Spinal cord (tissue), 10 donors: ENCODE measurements around the gene TEK. TPM values are rescaled to one million over a fixed set of nuclear protein-coding genes. Genes with fewer than 3 reads are reported as not detected.

ENCODE experiments used
- DNase-seq, 6 donors: peaks; one replicate each; pipeline versions ENCODE4 v3.0.0 to v3.0.0-alpha.2; 2013 to 2015; ENCODE audit warnings: low spot score in 6 of 6, low read depth in 4 of 6
- H3K27ac ChIP-seq: one replicate; pipeline ENCODE4 v1.5.1; 2013; ENCODE audit warnings: low read depth, low read length, control low read depth
- H3K27me3 ChIP-seq: one replicate; pipeline ENCODE4 v1.6.1; 2013; ENCODE audit warnings: low read length; ENCODE audit not compliant: control insufficient read depth, insufficient read depth
- H3K36me3 ChIP-seq: one replicate; pipeline ENCODE4 v1.6.1; 2013; ENCODE audit warnings: low read length; ENCODE audit not compliant: control insufficient read depth, insufficient read depth
- H3K4me1 ChIP-seq: one replicate; pipeline ENCODE4 v1.6.1; 2013; ENCODE audit warnings: low read length; ENCODE audit not compliant: control insufficient read depth, insufficient read depth
- H3K4me3 ChIP-seq: one replicate; pipeline ENCODE4 v1.5.1; 2013; ENCODE audit warnings: low read depth, low read length, control low read depth
- H3K9me3 ChIP-seq: one replicate; pipeline ENCODE4 v1.6.1; 2013; ENCODE audit warnings: low read length; ENCODE audit not compliant: control insufficient read depth, insufficient read depth
- WGBS: methylation state at CpG from one replicate; pipeline ENCODE4 v1.1.5; 2013; ENCODE audit warnings: missing lambda C conversion rate; ENCODE audit not compliant: insufficient coverage; 5-methylcytosine and 5-hydroxymethylcytosine counted together
- polyA plus RNA-seq, 2 donors: library from polyadenylated mRNA; unstranded; fragments of 120-200 nt; gene quantifications; one replicate each; pipeline ENCODE4 v1.2.1, GENCODE V29; 2013; ENCODE audit not compliant: insufficient read length in 2 of 2
- small RNA-seq: library from RNA; depleted of rRNA; stranded (forward); fragments of <200 nt; gene quantifications from one replicate; pipeline ENCODE3, GENCODE V24; 2014; ENCODE audit warnings: low replicate concordance
- total RNA-seq, 2 donors: library from RNA; depleted of rRNA in 1 of 2; stranded (reverse); fragments of 120-200 nt in 1 of 2; fragments of >200 nt in 1 of 2; gene quantifications; one replicate each; pipeline versions ENCODE4 v1.2.3 to v1.2.4, GENCODE V29; 2013 to 2014
- donor health status: healthy.

TEK gene
- total and polyA plus RNA-seq, 4 donors, result 12.0 to 39.0 (median 14.6) TPM

- H3K4me3 ChIP-seq, result no peak overlapping the region
- H3K27me3 ChIP-seq, result no peaks in the 10 kb centered on the region
- WGBS, result 100% methylated on average over 1 of the region's 1 CpG
- no peak for DNase-seq
- H3K36me3 ChIP-seq, result no peaks in the 10 kb centered on the region
- H3K27ac ChIP-seq, result no peak overlapping the region
- H3K4me1 ChIP-seq, result no peaks in the 10 kb centered on the region
- H3K9me3 ChIP-seq, result no peaks in the 10 kb centered on the region
Measured at GRCh38 chr9:27278374-27278773, 169.3 kb downstream of the TEK start.

- 67% methylated on average over 2 of the region's 3 CpGs for WGBS
Measured at GRCh38 chr9:27279611-27280010, 170.6 kb downstream of the TEK start.

More at GRCh38 chr9:27279611-27280010, 170.6 kb downstream of the TEK start:
- Histone ChIP-seq H3K27me3 (no peaks in the 10 kb centered on the region), H3K27ac (no peak overlapping the region), H3K4me1 (no peaks in the 10 kb centered on the region), H3K4me3 (no peak overlapping the region), H3K36me3 (no peaks in the 10 kb centered on the region), H3K9me3 (no peaks in the 10 kb centered on the region)
- no peak for DNase-seq

Small RNA genes within 50 kb of the gene (small RNA-seq; reads per million reads assigned to genes)
- gene AL355433.1, result not detected
- not detected for gene RNA5SP280

Other genes with a start within 250 kb of the TEK start
- gene CAAP1, start 216.4 kb upstream of the TEK start, total RNA-seq, result 10 to 100 TPM; 28.3 to 33.7 TPM
- 10 to 100 TPM; 21.1 to 22.3 TPM for gene CAAP1, start 216.4 kb upstream of the TEK start, polyA plus RNA-seq
- gene PLAA, start 162.0 kb upstream of the TEK start, total RNA-seq, result 10 to 100 TPM; 19.2 to 36.9 TPM
- gene PLAA, start 162.0 kb upstream of the TEK start, polyA plus RNA-seq, result 10 to 100 TPM; 34.5 to 37.0 TPM
- 10 to 100 TPM; 26.4 to 32.6 TPM for gene IFT74, start 152.8 kb upstream of the TEK start, total RNA-seq
- 10 to 100 TPM; 13.8 to 13.9 TPM for gene IFT74, start 152.8 kb upstream of the TEK start, polyA plus RNA-seq
- gene LRRC19, start 103.6 kb upstream of the TEK start, total RNA-seq, result not detected
- under 1 TPM; 0.13 to 0.44 TPM for gene LRRC19, start 103.6 kb upstream of the TEK start, polyA plus RNA-seq
- gene EQTN, start 187.9 kb downstream of the TEK start, total RNA-seq, result 1 to 10 TPM in 1 of 2 donors, under 1 TPM in 1; 0.61 to 1.9 TPM
- under 1 TPM; 0.25 to 0.33 TPM for gene EQTN, start 187.9 kb downstream of the TEK start, polyA plus RNA-seq